OCI-M2 (cell line): ENCODE measurements around the gene USP53.
"Not testable (repeated sequence)": the region's sequence is repeated elsewhere in the genome, so short reads cannot be mapped to it uniquely, and the experiment has no call there.

Experiments used
- DNase-seq: peaks from one replicate; lab custom pipeline; 2025; ENCODE audit not compliant: unreplicated experiment; lab: John Stamatoyannopoulos, UW

The USP53 gene

DNA sequence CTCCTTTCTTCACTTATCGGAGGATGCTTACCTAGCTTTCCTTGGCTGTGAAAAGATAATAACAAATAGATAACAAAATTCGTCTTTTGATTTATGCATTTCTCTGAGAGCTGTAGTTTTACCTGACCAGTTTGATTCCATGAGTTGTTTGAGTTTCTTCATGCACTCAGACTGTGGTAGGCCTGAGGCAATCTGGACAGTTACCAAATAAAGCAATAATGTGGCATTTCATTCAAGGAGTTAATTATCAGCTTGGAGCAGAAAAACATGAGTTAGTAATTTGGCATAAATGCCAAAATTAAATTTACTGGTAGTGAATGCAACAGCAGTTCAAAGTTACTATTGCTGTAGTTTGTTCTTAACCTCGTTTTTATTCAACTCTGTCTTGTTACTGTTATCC, 56.0 kb downstream of the USP53 start:
- no peak for DNase-seq

DNA sequence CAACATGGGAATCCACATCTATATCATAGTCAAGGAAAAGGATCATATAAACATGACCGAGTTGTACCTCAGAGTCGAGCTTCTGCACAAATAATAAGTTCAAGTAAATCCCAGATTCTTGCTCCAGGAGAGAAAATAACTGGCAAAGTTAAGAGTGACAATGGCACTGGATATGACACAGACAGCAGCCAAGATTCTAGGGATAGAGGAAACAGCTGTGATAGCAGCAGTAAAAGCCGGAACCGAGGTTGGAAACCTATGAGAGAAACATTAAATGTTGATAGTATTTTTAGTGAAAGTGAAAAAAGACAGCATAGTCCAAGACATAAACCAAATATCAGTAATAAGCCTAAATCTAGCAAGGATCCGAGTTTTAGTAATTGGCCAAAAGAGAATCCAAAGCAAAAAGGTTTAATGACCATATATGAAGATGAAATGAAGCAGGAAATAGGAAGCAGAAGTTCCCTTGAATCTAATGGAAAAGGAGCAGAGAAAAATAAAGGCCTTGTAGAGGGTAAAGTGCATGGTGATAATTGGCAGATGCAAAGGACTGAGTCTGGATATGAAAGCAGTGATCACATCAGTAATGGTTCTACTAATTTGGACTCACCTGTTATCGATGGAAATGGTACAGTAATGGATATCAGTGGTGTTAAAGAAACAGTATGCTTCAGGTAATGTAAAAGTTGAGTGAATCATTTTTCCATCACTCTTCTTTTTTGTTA, 59.0 kb downstream of the USP53 start:
- no peak for DNase-seq

DNA sequence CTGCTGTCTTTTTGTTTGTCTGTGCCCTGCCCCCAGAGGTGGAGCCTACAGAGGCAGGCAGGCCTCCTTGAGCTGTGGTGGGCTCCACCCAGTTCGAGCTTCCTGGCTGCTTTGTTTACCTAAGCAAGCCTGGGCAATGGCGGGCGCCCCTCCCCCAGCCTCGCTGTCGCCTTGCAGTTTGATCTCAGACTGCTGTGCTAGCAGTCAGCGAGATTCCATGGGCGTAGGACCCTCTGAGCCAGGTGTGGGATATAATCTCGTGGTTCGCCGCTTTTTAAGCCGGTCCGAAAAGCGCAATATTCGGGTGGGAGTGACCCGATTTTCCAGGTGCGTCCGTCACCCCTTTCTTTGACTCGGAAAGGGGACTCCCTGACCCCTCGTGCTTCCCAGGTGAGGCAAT, 67.0 kb downstream of the USP53 start:
- DNase-seq: not testable (repeated sequence)

DNA sequence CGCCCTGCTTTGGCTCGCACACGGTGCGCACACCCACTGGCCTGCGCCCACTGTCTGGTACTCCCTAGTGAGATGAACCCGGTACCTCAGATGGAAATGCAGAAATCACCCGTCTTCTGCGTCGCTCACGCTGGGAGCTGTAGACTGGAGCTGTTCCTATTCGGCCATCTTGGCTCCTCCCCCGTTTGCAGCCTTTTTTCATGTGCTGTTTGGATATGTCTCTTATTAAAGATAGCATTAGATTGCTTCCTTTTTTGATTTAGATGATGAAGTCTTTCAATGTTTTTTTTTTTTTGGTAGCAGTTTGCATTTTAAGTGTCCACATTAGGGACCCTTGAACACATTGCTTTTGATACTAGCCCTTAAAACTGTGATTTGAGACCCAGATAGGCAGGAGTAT, 67.4 kb downstream of the USP53 start:
- not testable (repeated sequence) for DNase-seq

DNA sequence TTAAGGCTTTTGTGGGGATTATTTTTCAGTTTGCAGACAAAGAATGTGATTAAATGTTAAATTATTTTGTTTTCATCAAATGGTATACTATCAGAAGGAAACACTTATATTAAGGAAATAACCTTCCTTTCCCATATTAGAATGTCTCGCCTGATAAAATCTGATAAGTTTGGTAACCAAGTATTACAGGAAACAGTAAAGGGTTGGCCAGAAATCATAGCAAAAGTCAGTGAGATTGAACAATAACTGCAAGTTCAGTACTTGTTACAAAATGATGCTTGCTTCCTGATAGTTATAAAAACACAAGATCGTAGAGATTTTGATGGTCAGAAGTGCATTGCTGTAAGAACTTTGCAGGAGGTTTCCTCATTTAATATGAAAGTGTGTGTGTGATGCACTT, 68.9 kb downstream of the USP53 start:
- no peak for DNase-seq

DNA sequence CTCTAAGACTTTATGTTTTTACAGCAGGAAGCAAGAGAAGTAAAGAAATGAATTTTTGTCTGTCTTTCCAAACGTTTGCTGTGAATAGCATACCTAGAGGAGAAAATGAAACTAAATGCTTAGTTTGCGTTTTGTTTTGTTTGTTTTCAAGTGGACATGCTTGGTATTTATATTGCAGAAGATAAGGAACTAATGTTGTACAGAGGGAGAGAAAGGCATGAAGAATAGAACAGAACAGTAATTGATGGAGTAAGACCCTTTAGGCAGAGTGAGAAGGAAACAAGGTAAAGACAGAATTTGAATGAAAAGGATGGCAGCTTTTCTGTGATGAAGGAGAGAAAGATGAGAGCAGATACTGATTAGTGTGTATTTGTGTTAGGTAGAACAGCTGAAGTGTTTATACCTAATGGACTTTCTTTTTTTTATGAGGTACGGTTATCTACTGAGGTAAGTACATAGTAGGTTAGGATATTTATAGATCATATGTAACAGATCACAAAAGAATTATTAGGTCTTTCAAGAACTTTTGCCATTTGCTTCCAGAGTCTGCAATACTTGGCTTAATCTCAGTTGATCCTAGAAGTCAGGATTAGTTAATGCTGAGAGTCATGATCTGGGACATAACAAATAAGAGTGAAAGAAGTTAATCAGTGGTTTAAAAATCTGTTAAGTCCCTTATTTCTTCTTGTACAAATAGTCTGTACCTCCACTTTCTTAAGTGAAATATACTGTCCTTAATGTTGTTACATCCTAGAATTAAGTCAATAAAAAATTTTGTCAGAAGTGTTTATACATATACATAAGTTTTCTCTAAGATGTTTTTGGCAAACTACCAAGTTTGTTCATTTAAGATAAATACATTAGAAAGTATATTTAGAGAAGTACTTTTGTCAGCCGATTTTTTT, 72.6 kb downstream of the USP53 start:
- DNase-seq: no peak

DNA sequence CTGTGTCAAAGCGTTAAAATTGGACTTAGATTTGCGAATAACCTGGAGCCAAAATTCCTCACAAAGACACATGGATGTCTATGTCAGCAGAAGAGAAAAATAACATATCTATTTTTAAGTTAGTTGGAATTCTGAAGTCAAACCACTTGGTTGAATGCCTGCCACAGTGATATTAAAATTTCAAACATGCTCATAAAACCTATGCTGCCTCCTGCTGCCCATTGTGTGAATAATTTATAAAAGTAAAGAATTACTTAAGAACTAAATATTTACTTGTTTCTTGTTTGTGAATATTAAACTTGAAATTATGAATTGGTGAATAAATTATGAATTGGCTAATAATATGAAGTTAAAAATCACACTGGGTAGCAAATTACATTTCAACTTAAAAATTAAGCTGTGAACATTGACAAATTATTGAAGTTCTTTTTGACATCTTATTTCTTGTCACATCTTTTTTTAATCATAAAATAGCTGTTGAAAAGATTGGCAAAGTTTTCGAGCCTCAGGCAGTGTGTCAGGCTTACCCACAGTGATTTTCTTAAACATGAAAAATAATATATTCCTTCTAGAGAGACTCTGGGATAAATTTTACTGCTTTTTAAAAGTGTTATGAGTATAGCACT, 74.0 kb downstream of the USP53 start:
- no peak for DNase-seq

DNA sequence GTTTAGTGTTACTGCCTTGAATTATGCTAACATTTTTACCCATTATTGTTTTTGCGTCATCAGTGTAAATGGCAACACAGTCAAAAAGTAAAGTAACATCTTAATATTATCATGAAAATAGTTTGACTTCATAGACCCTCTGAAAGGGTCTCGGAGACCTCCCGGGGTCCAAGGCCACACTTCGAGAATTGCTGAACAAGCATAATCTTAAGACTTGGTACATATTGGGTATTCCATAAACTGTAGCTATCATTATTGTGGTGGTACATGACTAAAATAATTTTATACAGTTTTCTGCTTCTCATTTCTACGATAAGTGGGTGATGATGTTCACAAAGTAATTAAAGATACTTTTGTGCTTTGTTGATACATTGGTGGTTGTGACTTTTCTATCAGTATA, 76.8 kb downstream of the USP53 start:
- DNase-seq: no peak

DNA sequence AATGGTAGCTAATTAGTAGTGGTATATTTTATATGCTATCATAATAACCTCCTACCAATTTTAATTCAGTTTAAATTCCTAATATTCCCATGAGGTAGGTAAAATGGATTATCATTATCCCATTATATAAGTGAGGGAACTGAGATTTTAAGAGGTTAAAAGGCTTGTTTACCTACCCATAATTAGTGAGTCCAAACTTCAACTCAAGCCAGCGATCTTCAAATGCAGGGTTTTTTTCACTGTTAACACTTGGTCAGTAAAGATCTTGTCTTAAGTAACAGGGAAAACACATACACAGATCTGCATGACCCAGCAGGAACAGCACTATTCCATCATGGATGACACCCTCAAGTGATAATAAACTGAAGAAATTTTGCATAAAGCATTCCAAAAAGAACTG, 78.1 kb downstream of the USP53 start:
- DNase-seq: no peak

DNA sequence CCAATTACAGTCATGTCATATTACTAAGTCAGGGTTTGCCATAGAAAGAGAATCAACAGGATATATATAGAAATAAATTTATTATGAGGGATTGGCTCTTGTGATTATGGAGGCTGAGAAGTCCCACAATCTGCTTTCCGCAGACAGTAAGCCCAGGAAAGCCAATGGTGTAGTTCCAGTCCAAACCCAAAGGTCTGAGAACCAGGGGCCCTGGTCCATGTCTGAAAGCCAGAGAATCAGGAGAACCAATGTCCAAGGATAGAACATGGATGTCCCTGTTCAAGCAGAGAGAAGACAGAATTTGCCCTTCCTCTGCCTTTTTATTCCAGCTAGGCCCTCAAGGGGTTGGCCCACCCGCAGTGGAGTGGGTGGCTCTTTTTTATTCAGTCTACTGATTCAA, 83.8 kb downstream of the USP53 start:
- no peak for DNase-seq

DNA sequence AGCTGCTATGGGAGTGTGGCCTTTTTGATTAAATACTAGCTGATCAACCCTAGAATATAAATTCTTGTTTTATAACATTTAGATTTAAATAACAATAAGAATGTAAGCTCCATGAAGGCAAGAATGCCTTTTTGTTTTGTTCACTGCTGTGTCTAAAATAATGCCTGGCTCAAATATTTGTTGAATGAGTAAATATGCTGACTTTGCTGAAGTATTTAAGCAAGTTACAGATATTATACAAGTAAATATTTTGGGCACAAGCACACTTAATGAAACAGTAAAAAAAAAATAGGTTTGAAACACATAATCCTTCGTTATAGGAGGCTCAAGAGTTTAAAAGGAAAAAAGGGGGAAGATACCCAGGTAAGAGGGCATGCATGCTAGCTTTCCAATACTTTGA, 85.3 kb downstream of the USP53 start:
- DNase-seq: no peak

DNA sequence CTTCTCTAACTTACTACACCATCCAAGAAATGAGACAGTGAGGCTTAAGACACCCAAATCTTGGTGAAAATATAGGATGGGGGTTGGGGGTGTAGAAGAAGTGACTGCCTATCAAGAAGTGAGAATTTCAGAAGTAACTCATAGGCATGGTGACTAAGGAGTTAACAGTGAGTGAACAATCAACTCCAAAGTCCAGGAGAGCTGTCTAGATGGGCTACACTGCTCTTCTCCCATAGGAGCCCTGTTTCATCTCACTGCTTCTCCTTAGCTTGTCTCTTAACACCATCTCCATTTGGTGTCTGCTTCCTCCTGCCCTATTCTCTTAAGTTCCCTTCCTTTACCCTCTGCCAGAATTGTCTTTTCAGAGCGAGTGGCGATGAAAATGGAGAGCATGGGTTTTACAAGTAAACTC, 86.8 kb downstream of the USP53 start:
- no peak for DNase-seq

DNA sequence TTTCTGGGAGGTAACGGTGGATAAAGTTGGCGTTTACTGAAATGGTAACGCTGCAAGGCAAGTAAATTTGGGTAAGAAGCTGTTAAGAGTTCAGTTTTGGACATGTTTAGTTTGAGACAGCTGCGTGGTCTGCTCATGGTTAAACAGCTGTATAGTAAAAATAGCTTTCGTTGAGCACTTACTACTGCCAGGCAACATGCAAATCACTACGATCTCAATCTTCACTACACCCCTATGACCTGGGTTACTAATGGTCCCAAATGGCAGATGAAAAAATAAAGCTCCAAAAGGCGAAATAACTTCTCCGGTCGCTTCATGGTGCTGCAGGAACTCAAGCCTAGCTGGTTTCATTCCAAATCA, 87.2 kb downstream of the USP53 start:
- no peak for DNase-seq

DNA sequence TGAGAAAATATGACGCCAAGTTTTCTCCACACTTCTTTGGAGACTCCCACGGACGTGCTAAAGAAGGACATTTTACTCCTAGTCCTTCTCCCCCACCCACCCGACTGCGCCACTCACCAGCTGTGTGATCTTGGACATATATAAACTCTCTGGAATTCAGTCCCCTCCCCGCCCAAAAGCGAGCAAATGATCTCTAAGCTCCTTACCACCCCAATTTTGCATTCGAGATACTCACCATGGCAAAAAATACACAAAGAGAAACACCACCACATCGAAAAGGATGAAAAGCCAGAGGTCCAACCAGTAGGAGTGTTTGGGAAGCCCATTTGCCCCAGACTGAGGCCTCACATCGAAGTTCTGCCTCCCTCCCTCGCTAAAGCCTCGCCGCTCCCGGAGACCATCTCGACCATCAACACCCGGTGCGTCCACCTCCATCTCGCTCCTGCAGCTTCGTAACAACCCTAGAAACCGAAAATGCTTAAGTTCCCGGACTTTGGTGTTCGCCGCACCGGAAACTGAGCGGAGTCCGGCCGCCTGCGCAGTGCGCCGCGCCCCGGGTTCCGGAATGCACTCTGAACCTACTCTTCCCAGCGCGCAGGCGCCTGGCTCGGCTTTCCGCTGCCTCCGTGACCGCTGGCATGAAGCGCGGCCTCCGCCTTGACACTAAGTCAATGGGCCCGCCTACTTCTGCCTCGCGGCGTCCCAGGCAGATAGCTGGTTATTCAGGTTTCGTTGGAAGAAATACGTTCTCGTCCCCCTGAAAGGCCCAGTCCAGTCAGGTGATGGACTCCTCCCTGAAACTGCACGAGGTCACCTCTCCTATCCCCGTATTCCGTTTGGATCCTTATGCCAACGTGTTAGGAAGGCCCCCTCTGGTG, 87.8 kb downstream of the USP53 start:
- no peak for DNase-seq

DNA sequence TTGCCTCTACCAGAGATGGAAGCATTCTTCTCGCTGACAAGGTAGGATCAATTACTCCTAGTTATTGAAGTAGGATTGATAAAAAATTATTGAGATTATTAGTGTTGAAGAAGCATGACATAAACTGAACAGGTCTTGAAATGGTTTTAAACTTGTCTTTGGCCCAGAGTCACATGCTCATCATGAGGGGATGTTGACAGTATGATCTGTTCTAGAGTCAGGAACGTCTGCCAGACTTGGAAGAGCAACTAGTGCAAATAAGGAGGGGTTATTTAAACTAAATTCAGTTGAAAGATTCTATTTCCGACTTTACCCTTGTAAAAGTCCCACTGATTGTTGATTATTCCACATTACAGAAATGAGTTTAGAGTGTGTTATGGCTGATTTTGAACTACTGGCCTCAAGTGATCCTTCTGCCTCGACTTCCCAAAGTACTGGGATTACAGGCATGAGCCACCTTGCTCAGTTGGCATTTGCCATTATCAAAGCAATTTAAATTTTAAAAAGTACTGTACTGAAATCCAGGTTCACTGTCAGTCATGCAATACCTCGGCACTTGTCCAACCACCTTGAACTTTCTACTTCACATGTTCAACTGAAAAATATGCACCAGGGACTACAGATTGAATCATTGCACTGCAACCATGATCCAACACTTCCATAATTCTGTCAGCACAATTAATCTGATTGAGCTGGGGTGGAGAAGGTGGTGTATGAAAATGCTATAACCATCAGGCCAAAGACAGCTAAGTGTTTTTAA, 89.7 kb downstream of the USP53 start:
- no peak for DNase-seq

DNA sequence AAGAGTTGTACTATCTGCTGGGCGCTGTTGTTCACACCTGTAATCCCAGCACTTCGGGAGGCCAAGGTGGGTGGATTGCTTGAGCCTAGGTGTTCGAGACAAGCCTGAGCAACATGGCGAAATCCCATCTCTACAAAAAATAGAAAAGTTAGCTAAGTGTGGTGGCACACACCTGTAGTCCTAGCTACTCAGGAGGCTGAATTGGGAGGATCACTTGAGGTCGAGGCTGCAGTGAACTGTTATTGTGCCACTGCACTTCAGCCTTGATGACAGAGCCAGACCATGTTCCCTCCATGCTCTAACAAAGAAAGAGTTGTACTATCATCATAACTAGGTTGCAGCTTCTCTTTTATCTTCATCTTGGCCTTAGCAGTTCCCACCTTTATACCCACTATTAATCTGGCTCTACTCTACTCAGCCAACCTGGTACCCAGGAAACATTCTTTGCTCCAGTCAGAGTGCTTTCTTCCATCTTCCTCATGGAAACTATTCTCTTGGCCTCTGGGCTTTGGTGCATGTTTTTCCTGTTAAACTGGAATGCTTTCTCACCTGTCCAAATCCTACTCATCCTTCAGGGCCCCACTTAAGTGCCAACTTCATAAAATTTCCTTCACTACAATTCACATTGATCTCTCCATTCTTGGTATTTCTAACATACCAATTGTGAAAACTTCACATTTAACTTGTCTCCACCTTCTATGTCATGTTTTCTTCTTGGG, 91.2 kb downstream of the USP53 start:
- DNase-seq: no peak

DNA sequence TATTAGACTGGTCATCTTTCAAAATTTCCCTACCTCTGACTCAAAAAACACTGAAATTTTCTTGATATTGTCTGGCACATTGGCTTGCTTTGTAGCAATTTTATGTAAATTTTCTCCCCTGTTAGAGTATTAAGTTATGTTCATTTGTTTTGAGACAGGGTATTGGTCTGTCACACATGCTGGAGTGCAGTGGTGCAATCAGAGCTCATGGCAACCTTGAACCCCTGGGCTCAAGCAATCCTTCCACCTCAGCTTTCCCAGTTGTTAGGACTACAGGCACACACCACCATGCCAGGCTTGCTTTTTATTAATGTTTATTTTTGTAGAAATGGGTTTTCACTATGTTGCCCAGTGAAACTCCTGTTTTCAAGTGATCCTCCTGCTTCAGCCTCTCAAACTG, 91.9 kb downstream of the USP53 start:
- no peak for DNase-seq

DNA sequence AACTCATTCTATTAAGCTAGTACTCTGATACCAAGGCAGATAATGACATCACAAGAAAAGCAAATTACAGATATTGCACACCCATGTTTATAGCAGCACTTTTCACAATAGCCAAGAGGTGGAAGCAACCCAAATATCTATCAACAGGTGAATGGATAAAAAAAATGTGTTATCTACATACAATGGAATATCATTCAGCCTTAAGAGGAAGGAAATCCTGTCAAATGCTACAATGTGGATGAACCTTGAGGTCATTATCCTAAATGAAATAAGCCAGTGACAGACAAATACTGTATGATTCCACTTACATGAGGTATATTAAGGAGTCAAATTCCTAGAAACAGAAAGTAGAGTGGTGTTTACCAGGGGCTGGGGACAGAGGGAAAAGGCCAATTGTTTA, 95.1 kb downstream of the USP53 start:
- DNase-seq: no peak

DNA sequence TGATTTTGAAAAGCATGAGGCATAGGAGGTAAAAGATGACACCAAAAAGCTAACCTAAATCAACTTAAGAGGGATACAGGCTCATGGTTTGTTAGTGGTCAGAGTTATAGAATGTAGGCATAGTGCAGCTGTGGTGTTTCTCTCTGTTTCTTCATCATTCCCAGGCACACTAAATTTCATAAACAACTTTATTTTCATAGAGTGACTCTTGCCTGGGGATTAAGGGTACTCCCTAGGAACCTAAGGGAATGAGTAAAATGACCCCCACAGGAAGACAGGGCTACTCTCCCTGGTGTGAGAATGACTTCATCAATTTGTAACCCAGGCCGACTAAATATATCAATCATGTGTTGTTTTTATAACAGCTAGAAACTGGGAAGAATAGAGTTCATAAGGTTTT, 98.3 kb downstream of the USP53 start:
- no peak for DNase-seq

DNA sequence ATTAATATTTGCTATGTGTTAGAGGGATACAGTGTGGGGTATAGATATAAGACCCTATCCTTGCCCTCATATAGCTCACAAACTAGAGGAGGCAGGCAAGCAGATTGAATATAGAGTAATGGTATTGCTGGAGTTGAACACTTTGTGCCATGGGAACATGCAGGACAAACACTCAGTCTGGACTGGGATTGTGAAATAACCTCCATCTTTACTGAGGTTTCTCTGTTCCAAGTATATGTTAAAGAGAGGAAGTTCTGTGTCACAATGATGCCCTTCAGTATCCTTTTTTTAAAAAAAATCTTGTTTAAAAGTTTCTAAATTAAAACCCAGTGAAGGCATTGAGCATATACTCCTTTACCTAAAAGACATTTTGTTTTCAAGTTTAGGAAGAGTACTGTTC, 100.7 kb downstream of the USP53 start:
- DNase-seq: no peak
